ENCODE measurements around the gene ABHD17C.
A peak's percentile ranks its signal among the peaks of the same experiment; 100 is the strongest.

ABHD17C gene

DNA sequence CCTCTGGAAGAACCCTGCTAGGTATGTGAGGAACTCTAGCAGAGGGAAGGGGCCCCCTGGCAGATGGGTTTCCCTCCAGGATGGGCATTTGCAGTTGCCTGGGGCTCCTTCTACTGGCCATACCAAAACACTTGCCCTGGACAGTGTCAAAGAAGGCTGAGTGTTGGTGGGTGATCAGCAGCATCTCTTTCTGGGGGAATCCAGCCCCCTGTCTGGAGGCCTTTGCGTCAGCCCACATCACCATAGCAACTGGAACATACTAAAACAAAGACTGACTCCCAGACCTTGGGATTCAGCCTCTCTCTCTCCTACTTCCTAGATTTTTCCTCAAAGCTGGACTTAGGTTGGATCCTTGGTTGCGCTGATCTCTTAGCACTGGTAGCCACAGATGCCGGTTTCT is 92.2 kb downstream of the ABHD17C start:
- TF ChIP-seq, protein P1, sequence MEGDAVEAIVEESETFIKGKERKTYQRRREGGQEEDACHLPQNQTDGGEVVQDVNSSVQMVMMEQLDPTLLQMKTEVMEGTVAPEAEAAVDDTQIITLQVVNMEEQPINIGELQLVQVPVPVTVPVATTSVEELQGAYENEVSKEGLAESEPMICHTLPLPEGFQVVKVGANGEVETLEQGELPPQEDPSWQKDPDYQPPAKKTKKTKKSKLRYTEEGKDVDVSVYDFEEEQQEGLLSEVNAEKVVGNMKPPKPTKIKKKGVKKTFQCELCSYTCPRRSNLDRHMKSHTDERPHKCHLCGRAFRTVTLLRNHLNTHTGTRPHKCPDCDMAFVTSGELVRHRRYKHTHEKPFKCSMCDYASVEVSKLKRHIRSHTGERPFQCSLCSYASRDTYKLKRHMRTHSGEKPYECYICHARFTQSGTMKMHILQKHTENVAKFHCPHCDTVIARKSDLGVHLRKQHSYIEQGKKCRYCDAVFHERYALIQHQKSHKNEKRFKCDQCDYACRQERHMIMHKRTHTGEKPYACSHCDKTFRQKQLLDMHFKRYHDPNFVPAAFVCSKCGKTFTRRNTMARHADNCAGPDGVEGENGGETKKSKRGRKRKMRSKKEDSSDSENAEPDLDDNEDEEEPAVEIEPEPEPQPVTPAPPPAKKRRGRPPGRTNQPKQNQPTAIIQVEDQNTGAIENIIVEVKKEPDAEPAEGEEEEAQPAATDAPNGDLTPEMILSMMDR (IDR thresholded peaks at IDR 0.05; ENCODE audit: insufficient read depth, low read depth, low read length, missing control alignments), result no peak
- no peak overlapping the region for H3K4me3 ChIP-seq (ENCODE audit: low read length)
- no peak for DNase-seq (ENCODE audit: low read depth)

DNA sequence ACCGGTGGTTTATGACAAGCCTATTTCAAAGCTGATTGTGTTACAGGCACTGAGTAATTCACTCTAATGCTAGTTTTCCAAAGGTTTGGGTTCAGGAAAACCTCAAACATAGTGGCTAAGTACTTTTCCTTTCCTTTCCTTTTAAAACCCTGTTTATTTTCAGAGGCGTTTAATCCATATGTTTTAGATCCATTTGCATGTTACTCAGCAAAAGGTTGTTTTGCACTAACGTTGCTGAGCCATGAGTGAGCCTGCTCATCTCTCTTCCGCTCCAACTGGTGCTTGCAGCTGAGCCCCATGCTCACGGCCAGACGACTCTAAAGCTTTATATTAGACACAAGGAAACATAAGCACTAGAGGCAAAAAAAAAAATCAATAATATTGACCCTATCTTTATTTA is 93.4 kb downstream of the ABHD17C start:
- TF ChIP-seq, protein P1 (IDR thresholded peaks at IDR 0.05; ENCODE audit: insufficient read depth, low read depth, low read length, missing control alignments), result no peak
- no peak for DNase-seq (ENCODE audit: low read depth)

DNA sequence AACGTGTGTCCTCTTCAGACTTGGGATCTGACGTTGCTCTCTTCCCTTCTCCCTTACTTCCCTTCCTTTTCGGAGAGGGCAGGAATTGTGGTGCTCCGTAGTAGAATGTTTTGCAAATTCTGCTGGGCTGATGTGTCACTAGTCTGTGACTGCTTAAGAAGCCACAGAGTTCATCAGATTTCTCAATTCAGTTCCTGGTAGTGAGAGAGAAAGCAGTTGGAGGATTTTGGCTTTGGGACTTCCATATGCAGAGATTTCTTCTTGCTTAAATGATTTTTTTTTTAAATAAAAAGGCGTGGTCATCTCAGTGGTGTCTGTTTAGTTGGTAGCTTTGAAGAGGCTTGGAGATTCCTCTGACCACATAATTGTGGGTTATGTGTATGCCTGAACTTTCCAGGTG is 94.2 kb downstream of the ABHD17C start:
- TF ChIP-seq, protein P1 (IDR thresholded peaks at IDR 0.05; ENCODE audit: insufficient read depth, low read depth, low read length, missing control alignments), result no peak
- H3K4me3 ChIP-seq (ENCODE audit: low read length), result no peak overlapping the region
- DNase-seq (ENCODE audit: low read depth), result peak; percentile 31

More for the DNA sequence above, 93.4 kb downstream of the ABHD17C start:
- H3K4me3 ChIP-seq (ENCODE audit: low read length), result no peak overlapping the region

DNA sequence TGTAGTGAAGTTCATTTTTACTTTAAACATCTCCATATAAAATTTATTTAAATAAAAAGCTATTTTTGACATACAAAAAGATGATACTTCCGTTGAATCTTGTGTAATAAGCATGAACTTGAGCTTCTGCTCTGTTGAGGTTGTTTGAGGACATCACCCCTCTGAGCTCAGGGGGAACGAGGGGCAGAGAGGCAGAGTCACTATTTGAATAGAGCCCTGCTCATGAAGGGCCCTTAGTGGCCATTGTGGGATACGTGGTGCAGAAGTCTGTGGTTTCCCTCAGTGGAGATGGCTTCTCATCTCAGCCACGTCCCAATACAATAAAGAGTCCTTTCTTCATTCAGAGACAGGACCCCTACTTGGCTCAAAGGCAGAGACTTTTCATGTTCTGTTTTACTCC is 94.7 kb downstream of the ABHD17C start:
- H3K4me3 ChIP-seq (ENCODE audit: low read length), result no peak overlapping the region
- no peak for DNase-seq (ENCODE audit: low read depth)
- TF ChIP-seq, protein P1 (IDR thresholded peaks at IDR 0.05; ENCODE audit: insufficient read depth, low read depth, low read length, missing control alignments), result no peak

DNA sequence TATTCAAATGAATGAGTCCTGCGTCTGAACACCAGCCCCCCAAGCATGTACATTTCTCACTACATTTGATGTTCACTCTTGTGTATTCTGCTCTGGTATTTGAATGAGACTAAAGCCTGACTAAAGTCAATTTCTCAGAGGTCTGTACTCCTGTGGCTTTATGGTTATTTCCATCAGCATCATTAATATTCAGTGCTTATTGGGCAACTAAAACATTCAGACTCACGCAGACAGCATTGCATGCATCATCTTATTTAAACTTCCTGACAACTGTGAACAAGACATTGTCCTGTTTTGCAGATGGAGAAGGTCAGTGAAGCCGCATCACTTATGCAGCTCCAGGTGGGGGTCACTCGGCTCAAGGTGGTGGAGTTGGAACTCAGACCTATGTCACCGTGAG is 95.1 kb downstream of the ABHD17C start:
- TF ChIP-seq, protein P1 (IDR thresholded peaks at IDR 0.05; ENCODE audit: insufficient read depth, low read depth, low read length, missing control alignments), result no peak
- no peak for DNase-seq (ENCODE audit: low read depth)
- H3K4me3 ChIP-seq (ENCODE audit: low read length), result no peak overlapping the region

DNA sequence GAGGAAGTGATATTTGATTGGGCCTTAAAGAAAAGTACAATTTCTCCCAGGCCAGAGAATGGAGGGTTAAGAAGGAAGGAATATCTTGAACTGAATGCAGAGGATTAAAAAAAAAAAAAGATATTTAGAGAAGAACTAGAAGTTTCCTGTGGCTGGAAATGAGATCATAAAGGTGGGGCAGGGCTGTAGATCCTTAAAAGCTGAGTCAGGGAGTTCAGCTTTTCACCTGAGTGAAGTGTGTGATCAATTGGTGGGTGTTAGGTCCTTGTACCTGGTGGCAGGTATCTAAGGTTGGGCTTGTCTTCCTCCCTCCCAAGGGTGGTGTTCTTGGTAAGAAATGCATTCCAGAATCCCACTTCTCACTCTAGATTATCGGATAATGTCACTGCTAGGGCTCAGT is 95.9 kb downstream of the ABHD17C start:
- TF ChIP-seq, protein P1 (IDR thresholded peaks at IDR 0.05; ENCODE audit: insufficient read depth, low read depth, low read length, missing control alignments), result no peak
- no peak overlapping the region for H3K4me3 ChIP-seq (ENCODE audit: low read length)
- DNase-seq (ENCODE audit: low read depth), result peak; percentile 68

DNA sequence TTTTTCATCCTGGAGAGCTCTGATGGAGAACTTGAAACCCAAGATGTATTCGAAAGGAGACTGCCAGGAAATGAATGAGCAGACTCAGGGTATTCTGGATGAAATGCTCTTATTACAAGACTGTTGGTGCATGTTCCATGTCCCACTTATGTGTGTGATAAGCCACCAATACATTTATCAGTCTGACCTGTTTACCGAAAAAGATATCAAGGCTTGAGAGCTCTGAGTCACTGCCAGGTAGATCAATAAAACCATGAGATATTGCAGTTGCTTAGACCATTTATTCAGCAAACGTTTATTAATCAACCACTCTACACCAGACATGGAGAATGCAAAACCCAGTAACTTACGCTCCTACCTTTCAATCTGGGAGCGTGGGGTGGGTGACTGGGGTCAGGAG is 101.3 kb downstream of the ABHD17C start:
- TF ChIP-seq, protein P1 (IDR thresholded peaks at IDR 0.05; ENCODE audit: insufficient read depth, low read depth, low read length, missing control alignments), result no peak
- DNase-seq (ENCODE audit: low read depth), result no peak
- no peak overlapping the region for H3K4me3 ChIP-seq (ENCODE audit: low read length)
